ENCODE data around the gene PRSS8.
"Not testable (repeated sequence)": the region's sequence is repeated elsewhere in the genome, so short reads cannot be mapped to it uniquely, and the experiment has no call there.

Gene PRSS8

GRCh38 chr16:31147574-31147973 is 12.0 kb upstream of the PRSS8 start:
- no peak overlapping the region for H3K4me3 ChIP-seq (ENCODE audit: low read length)
- no peak for DNase-seq (ENCODE audit: low read depth, low spot score)

- no peak for DNase-seq (ENCODE audit: low read depth, low spot score)
- no peak overlapping the region for H3K4me3 ChIP-seq (ENCODE audit: low read length)
These were observed 10.0 kb upstream of the PRSS8 start for GRCh38 chr16:31145398-31145990.

- DNase-seq (ENCODE audit: low read depth, low spot score); H3K4me3 ChIP-seq (ENCODE audit: low read length): not testable (repeated sequence)
These were observed 8.9 kb upstream of the PRSS8 start for GRCh38 chr16:31144418-31144817.

- no peak overlapping the region for H3K4me3 ChIP-seq (ENCODE audit: low read length)
- no peak for DNase-seq (ENCODE audit: low read depth, low spot score)
These were observed 8.2 kb upstream of the PRSS8 start for GRCh38 chr16:31143694-31144148.

GRCh38 chr16:31143011-31143693 is 7.6 kb upstream of the PRSS8 start:
- DNase-seq (ENCODE audit: low read depth, low spot score) = no peak
- H3K4me3 ChIP-seq (ENCODE audit: low read length) = peak overlapping the region; percentile 33

- DNase-seq (ENCODE audit: low read depth, low spot score) = peak; percentile 96
- peak overlapping the region; percentile 33 for H3K4me3 ChIP-seq (ENCODE audit: low read length)
These were observed 6.8 kb upstream of the PRSS8 start for GRCh38 chr16:31142109-31143010.

- H3K4me3 ChIP-seq (ENCODE audit: low read length) = peak overlapping the region; percentile 23
- no peak for DNase-seq (ENCODE audit: low read depth, low spot score)
These were observed 6.1 kb upstream of the PRSS8 start for GRCh38 chr16:31141489-31142108.

GRCh38 chr16:31141071-31141469 is 5.5 kb upstream of the PRSS8 start:
- not testable (repeated sequence) for DNase-seq (ENCODE audit: low read depth, low spot score); H3K4me3 ChIP-seq (ENCODE audit: low read length)

GRCh38 chr16:31138621-31139578 is 3.4 kb upstream of the PRSS8 start:
- no peak overlapping the region for H3K4me3 ChIP-seq (ENCODE audit: low read length)
- no peak for DNase-seq (ENCODE audit: low read depth, low spot score)

GRCh38 chr16:31136822-31137499 is 1.4 kb upstream of the PRSS8 start:
- not testable (repeated sequence) for DNase-seq (ENCODE audit: low read depth, low spot score); H3K4me3 ChIP-seq (ENCODE audit: low read length)

- no peak for DNase-seq (ENCODE audit: low read depth, low spot score)
- no peak overlapping the region for H3K4me3 ChIP-seq (ENCODE audit: low read length)
These were observed 748 bp upstream of the PRSS8 start for GRCh38 chr16:31136287-31136662.

GRCh38 chr16:31134625-31135534 is 647 bp downstream of the PRSS8 start:
- no peak for DNase-seq (ENCODE audit: low read depth, low spot score)
- no peak overlapping the region for H3K4me3 ChIP-seq (ENCODE audit: low read length)

- no peak for DNase-seq (ENCODE audit: low read depth, low spot score)
- no peak overlapping the region for H3K4me3 ChIP-seq (ENCODE audit: low read length)
These were observed 1.4 kb downstream of the PRSS8 start for GRCh38 chr16:31134091-31134571.

- DNase-seq (ENCODE audit: low read depth, low spot score) = no peak
- no peak overlapping the region for H3K4me3 ChIP-seq (ENCODE audit: low read length)
These were observed 2.5 kb downstream of the PRSS8 start for GRCh38 chr16:31133046-31133501.

GRCh38 chr16:31132303-31132979 is 3.1 kb downstream of the PRSS8 start:
- DNase-seq (ENCODE audit: low read depth, low spot score) = no peak
- no peak overlapping the region for H3K4me3 ChIP-seq (ENCODE audit: low read length)

GRCh38 chr16:31131841-31132271 is 3.7 kb downstream of the PRSS8 start:
- H3K4me3 ChIP-seq (ENCODE audit: low read length) = no peak overlapping the region
- no peak for DNase-seq (ENCODE audit: low read depth, low spot score)
